ENCODE results near the gene HRG.
A peak's percentile ranks its signal among the peaks of the same experiment; 100 is the strongest.

DNA sequence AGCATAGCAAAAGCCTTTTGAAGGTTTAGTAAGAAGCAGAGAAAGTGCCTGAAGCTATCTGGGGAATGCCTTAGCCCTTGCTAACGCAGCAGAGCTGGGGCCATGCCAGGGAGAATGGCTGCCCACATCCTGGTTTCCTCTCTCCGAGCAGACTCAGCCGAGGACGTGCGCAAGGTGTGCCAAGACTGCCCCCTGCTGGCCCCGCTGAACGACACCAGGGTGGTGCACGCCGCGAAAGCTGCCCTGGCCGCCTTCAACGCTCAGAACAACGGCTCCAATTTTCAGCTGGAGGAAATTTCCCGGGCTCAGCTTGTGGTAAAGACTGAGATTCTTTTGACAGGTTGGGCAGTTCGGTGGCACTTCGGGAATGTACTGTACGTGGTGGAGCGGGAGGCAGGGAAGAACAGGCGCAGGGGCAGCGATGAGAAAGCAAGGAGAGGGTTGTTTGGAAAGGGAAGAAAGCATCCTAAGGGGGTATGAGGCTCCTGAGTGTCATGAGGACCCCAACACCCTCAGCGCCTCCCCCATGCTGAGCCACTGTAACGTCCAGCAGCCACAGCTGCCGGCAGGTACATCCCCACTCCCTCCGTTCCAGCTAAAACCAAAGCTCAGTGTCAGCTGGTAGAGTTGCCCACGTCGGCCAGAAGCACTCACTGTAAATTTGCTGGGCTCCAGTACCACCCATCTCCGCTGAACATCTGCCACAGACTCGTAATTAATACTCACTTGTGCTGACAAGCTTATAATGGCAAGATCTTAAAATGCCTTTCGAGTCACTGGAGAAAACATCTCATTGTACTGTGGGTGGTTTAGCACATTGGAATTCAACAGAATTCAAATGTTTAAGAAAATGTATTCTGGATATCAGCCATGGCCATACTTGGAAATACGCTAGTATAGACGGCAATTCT, 48.5 kb upstream of the HRG start:
- TF ChIP-seq CTCF (IDR thresholded peaks at IDR 0.05) (peak; percentile 83 to 92 (median 87)), POLR2A (IDR thresholded peaks at IDR 0.05; ENCODE audit: low read depth) (no peak), POLR2AphosphoS5 (IDR thresholded peaks at IDR 0.05) (peak; percentile 17 to 64), EP300 (IDR thresholded peaks at IDR 0.05) (no peak)

Data from esophagus muscularis mucosa (tissue), 4 donors.